ENCODE results near the gene SMURF2.
"Not testable (repeated sequence)": the region's sequence is repeated elsewhere in the genome, so short reads cannot be mapped to it uniquely, and the experiment has no call there.

- TF ChIP-seq JUN (IDR thresholded peaks at IDR 0.05); POLR2A (IDR thresholded peaks at IDR 0.05; ENCODE audit: low read length); ESRRA (IDR thresholded peaks at IDR 0.05; ENCODE audit: borderline replicate concordance, low read length); CTCF (IDR thresholded peaks at IDR 0.05); EP300 (IDR thresholded peaks at IDR 0.05); HMGXB4 (CRISPR knock-in tag; IDR thresholded peaks at IDR 0.05; ENCODE audit: borderline replicate concordance); USF2 (IDR thresholded peaks at IDR 0.05); CEBPB (IDR thresholded peaks at IDR 0.05); RARB (CRISPR knock-in tag; IDR thresholded peaks at IDR 0.05); MAX (IDR thresholded peaks at IDR 0.05): not testable (repeated sequence)
Observed at GRCh38 chr17:64604532-64604931, 57.6 kb downstream of the SMURF2 start.
